Caco-2 (cell line): ENCODE data around the gene CAMSAP1. TPM values are rescaled to one million over a fixed set of nuclear protein-coding genes. Genes with fewer than 3 reads are reported as not detected.

Experiments
- BruUV-seq: library from RNA; stranded (reverse); fragments of 400-500 nt; replicated peaks from 2 replicates; lab custom pipeline; 2021; lab: Mats Ljungman, UMichigan
- CTCF ChIA-PET: fragments of 300-600 bp; sonication (Branson Sonifier 250); formaldehyde crosslinking; loops from one replicate; lab custom pipeline; 2022; ENCODE audit warnings: antibody characterized with exemption; lab: Charles Lee
- POLR2A ChIA-PET: fragments of 300-600 bp; sonication (Branson Sonifier 250); formaldehyde crosslinking; loops from one replicate; lab custom pipeline; 2022; ENCODE audit warnings: antibody characterized with exemption; lab: Charles Lee
- DNase-seq, 2 experiments: peaks; one replicate each; pipeline versions ENCODE4 v3.0.0 to v3.0.0-alpha.2; 2020 to 2022
- H3K27me3 ChIP-seq: replicated peaks from 2 replicates; pipeline ENCODE4 v1.6.0; 2011; ENCODE audit warnings: low read length; ENCODE audit not compliant: control insufficient read depth, insufficient read depth
- H3K36me3 ChIP-seq: 2 replicates; pipeline ENCODE4 v1.5.1; 2011; ENCODE audit warnings: low read length; ENCODE audit not compliant: control insufficient read depth, insufficient read depth
- H3K4me1 ChIP-seq: fragments of 250-450 bp; sonication (Bioruptor Pico); 2 replicates; pipeline ENCODE4 v1.5.1; 2020; ENCODE audit warnings: mild to moderate bottlenecking
- H3K4me3 ChIP-seq: 2 replicates; pipeline ENCODE4 v1.5.1; 2011; ENCODE audit warnings: low read depth, mild to moderate bottlenecking, control low read depth, low read length
- H3K9me3 ChIP-seq: fragments of 250-450 bp; sonication (Bioruptor Pico); 2 replicates; pipeline ENCODE4 v1.5.1; 2020; ENCODE audit warnings: mild to moderate bottlenecking, moderate library complexity
- H3K27ac Mint-ChIP-seq: one replicate; pipeline ENCODE4 v1.8.0; 2022; ENCODE audit warnings: mixed read lengths; ENCODE audit not compliant: unreplicated experiment
- H3K27me3 Mint-ChIP-seq: one replicate; pipeline ENCODE4 v1.8.0; 2022; ENCODE audit warnings: mixed read lengths; ENCODE audit not compliant: insufficient read depth, unreplicated experiment
- H3K36me3 Mint-ChIP-seq: one replicate; pipeline ENCODE4 v1.8.0; 2022; ENCODE audit warnings: mild to moderate bottlenecking, mixed read lengths; ENCODE audit not compliant: insufficient read depth, unreplicated experiment
- H3K4me1 Mint-ChIP-seq: one replicate; pipeline ENCODE4 v1.8.0; 2022; ENCODE audit warnings: low read depth, mixed read lengths; ENCODE audit not compliant: unreplicated experiment
- H3K4me3 Mint-ChIP-seq: one replicate; pipeline ENCODE4 v1.8.0; 2022; ENCODE audit warnings: mild to moderate bottlenecking, moderate library complexity, mixed read lengths; ENCODE audit not compliant: unreplicated experiment
- H3K9me3 Mint-ChIP-seq: one replicate; pipeline ENCODE4 v1.8.0; 2022; ENCODE audit warnings: mixed read lengths; ENCODE audit not compliant: unreplicated experiment
- CTCF ChIP-seq, 2 experiments: fragments of 200-600 bp in 1 of 2; IDR thresholded peaks; 1 replicate in 1 of 2; 2 replicates in 1 of 2; pipeline versions ENCODE4 v1.5.1 to v1.8.0; 2011 to 2022; ENCODE audit warnings: antibody characterized with exemption in 1 of 2, control low read depth in 1 of 2, inconsistent platforms in 1 of 2, low read depth in 1 of 2, low read length in 1 of 2, mild to moderate bottlenecking in 1 of 2, moderate library complexity in 1 of 2; ENCODE audit not compliant: insufficient read depth in 1 of 2, severe bottlenecking in 1 of 2, unreplicated experiment in 1 of 2
- intact Hi-C: fragments of 100-400 bp; cut with micrococcal nuclease; formaldehyde crosslinking; loops from one replicate; pipeline ENCODE4 v1.10.0; 2022; ENCODE audit not compliant: unreplicated experiment
- total RNA-seq: library from RNA; stranded (reverse); gene quantifications from 2 replicates; pipeline ENCODE4 v1.2.3, GENCODE V29; 2022

The CAMSAP1 gene
- total RNA-seq, 1 experiment from 2014 or later = 31.3 TPM

- peaks cover 23% of the 10 kb centered on the region for H3K9me3 Mint-ChIP-seq
- peaks cover 39% of the 10 kb centered on the region for H3K9me3 ChIP-seq
- BruUV-seq = no TSS peak
- H3K4me1 ChIP-seq = no peaks in the 10 kb centered on the region
- no peak for TF ChIP-seq CTCF (IDR thresholded peaks at IDR 0.05; ENCODE audit: insufficient read depth in 1 of 2, low read depth in 1 of 2, low read length in 1 of 2, severe bottlenecking in 1 of 2, unreplicated experiment in 1 of 2)
- ChIA-PET CTCF (no interaction called here), POLR2A (no interaction called here)
- no peak for DNase-seq
- H3K27ac Mint-ChIP-seq = no peak overlapping the region
- intact Hi-C loops = no loop called here
- no peaks in the 10 kb centered on the region for H3K4me1 Mint-ChIP-seq
- no peak overlapping the region for H3K4me3 ChIP-seq
- H3K36me3 Mint-ChIP-seq = peaks cover 55% of the 10 kb centered on the region
- no peak overlapping the region for H3K4me3 Mint-ChIP-seq
- peaks cover under 1% of the 10 kb centered on the region; the same call in 1 of the 2 replicates for H3K36me3 ChIP-seq
- no peaks in the 10 kb centered on the region for H3K27me3 Mint-ChIP-seq
- H3K27me3 ChIP-seq = no peaks in the 10 kb centered on the region
These were observed 13.7 kb upstream of the CAMSAP1 start for GRCh38 chr9:135920973-135921585.

- CTCF ChIA-PET = interaction anchor here (0.6 kb wide), 1 partner anchor 263 kb away, joined by 6 read pairs; no protein-coding TSS in a partner anchor
- peaks cover 56% of the 10 kb centered on the region for H3K36me3 Mint-ChIP-seq
These were observed 13.0 kb upstream of the CAMSAP1 start for GRCh38 chr9:135920256-135920930.

More at GRCh38 chr9:135920256-135920930, 13.0 kb upstream of the CAMSAP1 start:
- no peaks in the 10 kb centered on the region for H3K27me3 Mint-ChIP-seq
- no peak for DNase-seq
- Histone ChIP-seq H3K27me3 (no peaks in the 10 kb centered on the region), H3K4me1 (no peaks in the 10 kb centered on the region), H3K9me3 (peaks cover 44% of the 10 kb centered on the region), H3K4me3 (no peak overlapping the region), H3K36me3 (0 out of 2 replicates have a peak, but pooled peaks cover 1% of the 10 kb centered on the region)
- no peak for TF ChIP-seq CTCF (IDR thresholded peaks at IDR 0.05; ENCODE audit: insufficient read depth in 1 of 2, low read depth in 1 of 2, low read length in 1 of 2, severe bottlenecking in 1 of 2, unreplicated experiment in 1 of 2)
- intact Hi-C loops = no loop called here
- H3K4me1 Mint-ChIP-seq = no peaks in the 10 kb centered on the region
- POLR2A ChIA-PET = no interaction called here
- H3K9me3 Mint-ChIP-seq = peaks cover 23% of the 10 kb centered on the region
- BruUV-seq = no TSS peak
- H3K4me3 Mint-ChIP-seq = no peak overlapping the region
- no peak overlapping the region for H3K27ac Mint-ChIP-seq
